Measurements from ENCODE around the gene C1S. TPM values are rescaled to one million over a fixed set of nuclear protein-coding genes. Genes with fewer than 3 reads are reported as not detected.
"Not testable (repeated sequence)": the region's sequence is repeated elsewhere in the genome, so short reads cannot be mapped to it uniquely, and the experiment has no call there.

Gene C1S
- total RNA-seq, 2 experiments from 2014 or later, result 1.7 to 2.0 TPM

GRCh38 chr12:7049445-7049951 lies 11.0 kb upstream of the C1S start:
- POLR2A ChIA-PET; H3K4me1 Mint-ChIP-seq (ENCODE audit: low read depth); H3K4me3 Mint-ChIP-seq; H3K9me3 Mint-ChIP-seq; DNase-seq; H3K27ac Mint-ChIP-seq; H3K36me3 Mint-ChIP-seq; H3K27me3 Mint-ChIP-seq: not testable (repeated sequence)
- CTCF ChIA-PET, result interaction anchor here (1.1 kb wide), 1 partner anchor 63 kb away, joined by 5 read pairs; no protein-coding TSS in a partner anchor
- intact Hi-C loops (cut with micrococcal nuclease), result loop anchor here (10.0 kb wide), 1 partner anchor 45 kb away; the partner anchor contains the start of gene C1R

- POLR2A ChIA-PET; H3K4me1 Mint-ChIP-seq (ENCODE audit: low read depth): not testable (repeated sequence)
- intact Hi-C loops (cut with micrococcal nuclease), result loop anchor here (10.0 kb wide), 1 partner anchor 45 kb away; the partner anchor contains the start of gene C1R
These were observed 10.5 kb upstream of the C1S start for GRCh38 chr12:7049973-7050372.

GRCh38 chr12:7054925-7055324 lies 5.6 kb upstream of the C1S start:
- CTCF ChIA-PET, result interaction anchor here (1.4 kb wide), 1 partner anchor 37 kb away, joined by 3 read pairs; the partner anchor contains the start of gene LPCAT3
- no peak overlapping the region for H3K4me3 Mint-ChIP-seq
- H3K36me3 Mint-ChIP-seq, result no peaks in the 10 kb centered on the region
- no peaks in the 10 kb centered on the region for H3K4me1 Mint-ChIP-seq (ENCODE audit: low read depth)
- intact Hi-C loops (cut with micrococcal nuclease), result no loop called here
- no peak overlapping the region for H3K27ac Mint-ChIP-seq
- DNase-seq, result no peak
- no peaks in the 10 kb centered on the region for H3K9me3 Mint-ChIP-seq
- peaks cover 11% of the 10 kb centered on the region for H3K27me3 Mint-ChIP-seq
- POLR2A ChIA-PET, result no interaction called here

More at GRCh38 chr12:7049973-7050372, 10.5 kb upstream of the C1S start:
- H3K36me3 Mint-ChIP-seq, H3K9me3 Mint-ChIP-seq, H3K27me3 Mint-ChIP-seq, H3K4me3 Mint-ChIP-seq, DNase-seq, H3K27ac Mint-ChIP-seq, CTCF ChIA-PET: not testable (repeated sequence)

- H3K4me3 Mint-ChIP-seq; intact Hi-C loops (cut with micrococcal nuclease); H3K36me3 Mint-ChIP-seq; H3K9me3 Mint-ChIP-seq; H3K27ac Mint-ChIP-seq; DNase-seq; H3K4me1 Mint-ChIP-seq (ENCODE audit: low read depth): not testable (repeated sequence)
- peaks cover 19% of the 10 kb centered on the region for H3K27me3 Mint-ChIP-seq
- POLR2A ChIA-PET, result interaction anchor here (1.3 kb wide), 1 partner anchor 53 kb away, joined by 3 read pairs; no protein-coding TSS in a partner anchor
- CTCF ChIA-PET, result interaction anchor here (1.3 kb wide), 1 partner anchor 107 kb away, joined by 3 read pairs; no protein-coding TSS in a partner anchor
These were observed 4.8 kb upstream of the C1S start for GRCh38 chr12:7055736-7056135.

GRCh38 chr12:7058163-7058845 lies 2.2 kb upstream of the C1S start:
- intact Hi-C loops (cut with micrococcal nuclease), result no loop called here
- Mint-ChIP-seq H3K36me3 (no peaks in the 10 kb centered on the region), H3K4me1 (ENCODE audit: low read depth) (no peaks in the 10 kb centered on the region), H3K4me3 (no peak overlapping the region), H3K27me3 (peaks cover 19% of the 10 kb centered on the region), H3K27ac (no peak overlapping the region), H3K9me3 (no peaks in the 10 kb centered on the region)
- ChIA-PET POLR2A (no interaction called here), CTCF (no interaction called here)
- no peak for DNase-seq

GRCh38 chr12:7058850-7059395 lies 1.6 kb upstream of the C1S start:
- DNase-seq, result no peak
- Mint-ChIP-seq H3K4me1 (ENCODE audit: low read depth) (no peaks in the 10 kb centered on the region), H3K9me3 (no peaks in the 10 kb centered on the region)

GRCh38 chr12:7059780-7060179 lies 738 bp upstream of the C1S start:
- Mint-ChIP-seq H3K4me1 (ENCODE audit: low read depth) (no peaks in the 10 kb centered on the region), H3K9me3 (no peaks in the 10 kb centered on the region), H3K27ac (no peak overlapping the region), H3K36me3 (no peaks in the 10 kb centered on the region), H3K4me3 (no peak overlapping the region), H3K27me3 (peaks cover 17% of the 10 kb centered on the region)
- POLR2A ChIA-PET, result no interaction called here
- DNase-seq, result no peak
- intact Hi-C loops (cut with micrococcal nuclease), result no loop called here
- CTCF ChIA-PET, result no interaction called here

More at GRCh38 chr12:7058850-7059395, 1.6 kb upstream of the C1S start:
- no peak overlapping the region for H3K27ac Mint-ChIP-seq
- H3K36me3 Mint-ChIP-seq, result no peaks in the 10 kb centered on the region
- ChIA-PET POLR2A (no interaction called here), CTCF (no interaction called here)
- peaks cover 19% of the 10 kb centered on the region for H3K27me3 Mint-ChIP-seq
- intact Hi-C loops (cut with micrococcal nuclease), result no loop called here
- H3K4me3 Mint-ChIP-seq, result no peak overlapping the region

- H3K27me3 Mint-ChIP-seq, result peaks cover 16% of the 10 kb centered on the region
- intact Hi-C loops (cut with micrococcal nuclease), result no loop called here
- ChIA-PET CTCF (no interaction called here), POLR2A (no interaction called here)
- no peaks in the 10 kb centered on the region for H3K36me3 Mint-ChIP-seq
- no peak for DNase-seq
- H3K4me3 Mint-ChIP-seq, result no peak overlapping the region
- no peaks in the 10 kb centered on the region for H3K9me3 Mint-ChIP-seq
- H3K4me1 Mint-ChIP-seq (ENCODE audit: low read depth), result no peaks in the 10 kb centered on the region
- no peak overlapping the region for H3K27ac Mint-ChIP-seq
These were observed 620 bp downstream of the C1S start for GRCh38 chr12:7061138-7061537.

GRCh38 chr12:7061596-7061995 lies 1.1 kb downstream of the C1S start:
- Mint-ChIP-seq H3K27ac (no peak overlapping the region), H3K4me3 (no peak overlapping the region), H3K36me3 (no peaks in the 10 kb centered on the region), H3K27me3 (peaks cover 16% of the 10 kb centered on the region), H3K9me3 (no peaks in the 10 kb centered on the region), H3K4me1 (ENCODE audit: low read depth) (no peaks in the 10 kb centered on the region)
- intact Hi-C loops (cut with micrococcal nuclease), result no loop called here
- POLR2A ChIA-PET, result no interaction called here
- CTCF ChIA-PET, result no interaction called here
- no peak for DNase-seq

- CTCF ChIA-PET, result no interaction called here
These were observed 4.0 kb downstream of the C1S start for GRCh38 chr12:7064516-7064915.

GRCh38 chr12:7065073-7065623 lies 4.6 kb downstream of the C1S start:
- POLR2A ChIA-PET, result no interaction called here
- CTCF ChIA-PET, result no interaction called here
- no peak for DNase-seq
- Mint-ChIP-seq H3K36me3 (no peaks in the 10 kb centered on the region), H3K9me3 (no peaks in the 10 kb centered on the region), H3K4me1 (ENCODE audit: low read depth) (no peaks in the 10 kb centered on the region), H3K27me3 (peaks cover 6% of the 10 kb centered on the region), H3K4me3 (no peak overlapping the region), H3K27ac (no peak overlapping the region)
- intact Hi-C loops (cut with micrococcal nuclease), result no loop called here

More at GRCh38 chr12:7064516-7064915, 4.0 kb downstream of the C1S start:
- Mint-ChIP-seq H3K27me3 (peaks cover 11% of the 10 kb centered on the region), H3K36me3 (no peaks in the 10 kb centered on the region), H3K9me3 (no peaks in the 10 kb centered on the region), H3K4me1 (ENCODE audit: low read depth) (no peaks in the 10 kb centered on the region), H3K27ac (no peak overlapping the region), H3K4me3 (no peak overlapping the region)
- POLR2A ChIA-PET, result no interaction called here
- DNase-seq, result no peak
- intact Hi-C loops (cut with micrococcal nuclease), result no loop called here

- no peak for DNase-seq
- Mint-ChIP-seq H3K9me3 (no peaks in the 10 kb centered on the region), H3K27me3 (no peaks in the 10 kb centered on the region), H3K4me1 (ENCODE audit: low read depth) (no peaks in the 10 kb centered on the region), H3K4me3 (no peak overlapping the region), H3K36me3 (no peaks in the 10 kb centered on the region), H3K27ac (no peak overlapping the region)
- ChIA-PET CTCF (no interaction called here), POLR2A (no interaction called here)
- intact Hi-C loops (cut with micrococcal nuclease), result no loop called here
These were observed 6.1 kb downstream of the C1S start for GRCh38 chr12:7066596-7066995.

- Mint-ChIP-seq H3K9me3 (no peaks in the 10 kb centered on the region), H3K36me3 (no peaks in the 10 kb centered on the region), H3K4me3 (no peak overlapping the region), H3K27ac (no peak overlapping the region), H3K27me3 (no peaks in the 10 kb centered on the region), H3K4me1 (ENCODE audit: low read depth) (no peaks in the 10 kb centered on the region)
- CTCF ChIA-PET, result no interaction called here
- no peak for DNase-seq
- intact Hi-C loops (cut with micrococcal nuclease), result no loop called here
- POLR2A ChIA-PET, result no interaction called here
These were observed 6.6 kb downstream of the C1S start for GRCh38 chr12:7067096-7067495.
